ENCODE measurements around the gene LRFN5. TPM values are rescaled to one million over a fixed set of nuclear protein-coding genes. Genes with fewer than 3 reads are reported as not detected.

The LRFN5 gene
- total RNA-seq, 2 donors from 2014 or later: 0.37 TPM

- Histone ChIP-seq H3K4me3 (no peak overlapping the region), H3K4me1 (no peaks in the 10 kb centered on the region), H3K9ac (ENCODE audit: low read depth in 2 of 2, low read length in 2 of 2) (no peak overlapping the region), H3K36me3 (no peaks in the 10 kb centered on the region), H3K27ac (no peak overlapping the region), H3K9me3 (no peaks in the 10 kb centered on the region), H3K27me3 (no peaks in the 10 kb centered on the region)
- DNase-seq: no peak
- intact Hi-C loops (cut with DNase I): no loop called here
- no peak for TF ChIP-seq CTCF (IDR thresholded peaks at IDR 0.05)
These were observed 233.0 kb downstream of the LRFN5 start for GRCh38 chr14:41839661-41840060.

- Histone ChIP-seq H3K4me1 (no peaks in the 10 kb centered on the region), H3K9me3 (no peaks in the 10 kb centered on the region), H3K36me3 (no peaks in the 10 kb centered on the region), H3K27me3 (no peaks in the 10 kb centered on the region), H3K9ac (ENCODE audit: low read depth in 2 of 2, low read length in 2 of 2) (no peak overlapping the region), H3K4me3 (no peak overlapping the region), H3K27ac (no peak overlapping the region)
- no peak for TF ChIP-seq CTCF (IDR thresholded peaks at IDR 0.05)
- no peak for DNase-seq
- intact Hi-C loops (cut with DNase I): no loop called here
These were observed 252.7 kb downstream of the LRFN5 start for GRCh38 chr14:41859336-41859735.

GRCh38 chr14:41860586-41860985 lies 253.9 kb downstream of the LRFN5 start:
- intact Hi-C loops (cut with DNase I): no loop called here
- no peak overlapping the region for H3K9ac ChIP-seq (ENCODE audit: low read depth in 2 of 2, low read length in 2 of 2)
- no peaks in the 10 kb centered on the region for H3K36me3 ChIP-seq
- no peak overlapping the region for H3K4me3 ChIP-seq
- H3K27me3 ChIP-seq: no peaks in the 10 kb centered on the region
- no peak for TF ChIP-seq CTCF (IDR thresholded peaks at IDR 0.05)
- DNase-seq: no peak
- no peak overlapping the region for H3K27ac ChIP-seq
- no peaks in the 10 kb centered on the region for H3K4me1 ChIP-seq
- no peaks in the 10 kb centered on the region for H3K9me3 ChIP-seq

- Histone ChIP-seq H3K27ac (no peak overlapping the region), H3K4me1 (no peaks in the 10 kb centered on the region), H3K27me3 (no peaks in the 10 kb centered on the region), H3K36me3 (no peaks in the 10 kb centered on the region), H3K4me3 (no peak overlapping the region), H3K9me3 (no peaks in the 10 kb centered on the region), H3K9ac (ENCODE audit: low read depth in 2 of 2, low read length in 2 of 2) (no peak overlapping the region)
- TF ChIP-seq CTCF (IDR thresholded peaks at IDR 0.05): no peak
- intact Hi-C loops (cut with DNase I): no loop called here
- no peak for DNase-seq
These were observed 259.2 kb downstream of the LRFN5 start for GRCh38 chr14:41865894-41866293.

GRCh38 chr14:41868396-41868795 lies 261.7 kb downstream of the LRFN5 start:
- Histone ChIP-seq H3K36me3 (no peaks in the 10 kb centered on the region), H3K9ac (ENCODE audit: low read depth in 2 of 2, low read length in 2 of 2) (no peak overlapping the region), H3K4me1 (no peaks in the 10 kb centered on the region), H3K4me3 (no peak overlapping the region), H3K27me3 (no peaks in the 10 kb centered on the region), H3K27ac (no peak overlapping the region), H3K9me3 (no peaks in the 10 kb centered on the region)
- no peak for DNase-seq
- TF ChIP-seq CTCF (IDR thresholded peaks at IDR 0.05): no peak
- intact Hi-C loops (cut with DNase I): no loop called here
